PFSK-1 (cell line): ENCODE measurements around the gene GPR42.

Source experiments
- FOXP2 ChIP-seq: optimal IDR thresholded peaks from 2 replicates; pipeline ENCODE3; 2011; ENCODE audit warnings: borderline replicate concordance, control low read depth, inconsistent platforms; ENCODE audit not compliant: insufficient read depth; ENCODE audit errors: extremely low read length, extremely low read depth
- POLR2AphosphoS5 ChIP-seq: IDR thresholded peaks from 2 replicates; pipeline ENCODE4 v1.6.1; 2012; ENCODE audit warnings: low read depth, mild to moderate bottlenecking, control low read depth, low read length, moderate library complexity
- SIN3A ChIP-seq: IDR thresholded peaks from 2 replicates; pipeline ENCODE4 v1.6.1; 2012; ENCODE audit warnings: mild to moderate bottlenecking, low read length, moderate library complexity, borderline replicate concordance; ENCODE audit not compliant: insufficient read depth
- TAF1 ChIP-seq: IDR thresholded peaks from 2 replicates; pipeline ENCODE4 v1.6.1; 2012; ENCODE audit warnings: low read length, control low read depth, borderline replicate concordance; ENCODE audit not compliant: insufficient read depth
- TF ChIP-seq, protein P1 (sequence below), 2 experiments: IDR thresholded peaks; 2 replicates each; pipeline versions ENCODE4 v1.6.1 to v1.8.0; 2011 to 2012; ENCODE audit warnings: low read depth in 2 of 2, low read length in 2 of 2, control low read depth in 1 of 2, inconsistent platforms in 1 of 2, mild to moderate bottlenecking in 1 of 2, moderate library complexity in 1 of 2; ENCODE audit not compliant: insufficient read depth in 1 of 2

The GPR42 gene

DNA sequence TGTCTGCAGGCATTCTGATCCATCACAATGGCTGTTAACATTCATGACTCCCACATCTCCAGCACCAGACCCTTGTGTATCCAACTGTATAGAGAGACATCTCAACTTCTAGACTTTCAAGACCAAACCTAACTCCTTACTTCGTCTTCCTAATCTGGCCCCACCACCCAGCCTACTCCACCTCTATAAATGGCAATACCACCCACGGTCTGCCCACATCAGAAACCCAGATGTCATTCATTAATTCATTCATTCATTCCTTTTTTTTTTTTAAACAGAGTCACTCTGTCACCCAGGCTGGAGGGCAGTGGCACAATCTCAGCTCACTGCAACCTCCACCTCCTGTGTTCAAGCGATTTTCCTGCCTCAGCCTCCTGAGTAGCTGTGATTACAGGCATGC, 10.4 kb downstream of the GPR42 start:
- TF ChIP-seq, protein P1, sequence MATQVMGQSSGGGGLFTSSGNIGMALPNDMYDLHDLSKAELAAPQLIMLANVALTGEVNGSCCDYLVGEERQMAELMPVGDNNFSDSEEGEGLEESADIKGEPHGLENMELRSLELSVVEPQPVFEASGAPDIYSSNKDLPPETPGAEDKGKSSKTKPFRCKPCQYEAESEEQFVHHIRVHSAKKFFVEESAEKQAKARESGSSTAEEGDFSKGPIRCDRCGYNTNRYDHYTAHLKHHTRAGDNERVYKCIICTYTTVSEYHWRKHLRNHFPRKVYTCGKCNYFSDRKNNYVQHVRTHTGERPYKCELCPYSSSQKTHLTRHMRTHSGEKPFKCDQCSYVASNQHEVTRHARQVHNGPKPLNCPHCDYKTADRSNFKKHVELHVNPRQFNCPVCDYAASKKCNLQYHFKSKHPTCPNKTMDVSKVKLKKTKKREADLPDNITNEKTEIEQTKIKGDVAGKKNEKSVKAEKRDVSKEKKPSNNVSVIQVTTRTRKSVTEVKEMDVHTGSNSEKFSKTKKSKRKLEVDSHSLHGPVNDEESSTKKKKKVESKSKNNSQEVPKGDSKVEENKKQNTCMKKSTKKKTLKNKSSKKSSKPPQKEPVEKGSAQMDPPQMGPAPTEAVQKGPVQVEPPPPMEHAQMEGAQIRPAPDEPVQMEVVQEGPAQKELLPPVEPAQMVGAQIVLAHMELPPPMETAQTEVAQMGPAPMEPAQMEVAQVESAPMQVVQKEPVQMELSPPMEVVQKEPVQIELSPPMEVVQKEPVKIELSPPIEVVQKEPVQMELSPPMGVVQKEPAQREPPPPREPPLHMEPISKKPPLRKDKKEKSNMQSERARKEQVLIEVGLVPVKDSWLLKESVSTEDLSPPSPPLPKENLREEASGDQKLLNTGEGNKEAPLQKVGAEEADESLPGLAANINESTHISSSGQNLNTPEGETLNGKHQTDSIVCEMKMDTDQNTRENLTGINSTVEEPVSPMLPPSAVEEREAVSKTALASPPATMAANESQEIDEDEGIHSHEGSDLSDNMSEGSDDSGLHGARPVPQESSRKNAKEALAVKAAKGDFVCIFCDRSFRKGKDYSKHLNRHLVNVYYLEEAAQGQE (IDR thresholded peaks at IDR 0.05; ENCODE audit: insufficient read depth in 1 of 2, low read depth in 2 of 2, low read length in 2 of 2), result no peak
- no peak for TF ChIP-seq SIN3A
- no peak for TF ChIP-seq POLR2AphosphoS5
- no peak for TF ChIP-seq TAF1
- no peak for TF ChIP-seq FOXP2

DNA sequence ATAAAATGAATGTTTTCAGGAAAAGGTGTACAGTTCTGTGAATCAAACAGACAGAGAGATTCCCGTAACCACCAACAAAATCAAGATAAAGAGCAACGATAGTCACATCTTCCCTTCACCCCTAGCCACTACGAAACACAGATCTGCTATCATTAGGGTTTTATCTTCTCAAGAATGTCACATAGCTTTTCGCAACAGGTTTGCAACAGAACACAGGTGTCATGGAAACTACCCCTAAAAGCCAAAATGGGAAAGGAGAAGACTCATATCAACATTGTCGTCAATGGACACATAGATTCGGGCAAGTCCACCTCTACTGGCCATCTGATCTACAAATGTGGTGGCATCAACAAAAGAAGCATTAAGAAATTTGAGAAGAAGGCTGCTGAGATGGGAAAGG, 11.1 kb downstream of the GPR42 start:
- no peak for TF ChIP-seq SIN3A
- TF ChIP-seq POLR2AphosphoS5, result no peak
- TF ChIP-seq, protein P1 (IDR thresholded peaks at IDR 0.05; ENCODE audit: insufficient read depth in 1 of 2, low read depth in 2 of 2, low read length in 2 of 2), result no peak
- TF ChIP-seq TAF1, result no peak
- no peak for TF ChIP-seq FOXP2

DNA sequence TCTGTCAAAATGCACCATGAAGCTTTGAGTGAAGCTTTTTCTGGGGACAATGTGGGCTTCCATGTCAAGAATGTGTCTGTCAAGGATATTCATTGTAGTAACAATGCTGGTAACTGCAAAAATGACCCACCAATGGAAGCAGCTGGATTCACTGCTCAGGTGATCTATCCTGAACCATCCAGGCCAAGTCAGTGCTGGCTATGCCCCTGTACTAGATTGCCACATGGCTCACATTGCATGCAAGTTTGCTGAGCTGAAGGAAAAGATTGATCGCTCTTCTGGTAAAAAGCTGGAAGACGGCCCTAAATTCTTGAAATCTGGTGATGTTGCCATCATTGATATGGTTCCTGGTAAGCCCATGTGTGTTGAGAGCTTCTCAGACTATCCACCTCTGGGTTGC, 12.7 kb downstream of the GPR42 start:
- TF ChIP-seq TAF1, result no peak
- no peak for TF ChIP-seq SIN3A
- no peak for TF ChIP-seq POLR2AphosphoS5
- TF ChIP-seq FOXP2, result no peak
- TF ChIP-seq, protein P1 (IDR thresholded peaks at IDR 0.05; ENCODE audit: insufficient read depth in 1 of 2, low read depth in 2 of 2, low read length in 2 of 2), result no peak

DNA sequence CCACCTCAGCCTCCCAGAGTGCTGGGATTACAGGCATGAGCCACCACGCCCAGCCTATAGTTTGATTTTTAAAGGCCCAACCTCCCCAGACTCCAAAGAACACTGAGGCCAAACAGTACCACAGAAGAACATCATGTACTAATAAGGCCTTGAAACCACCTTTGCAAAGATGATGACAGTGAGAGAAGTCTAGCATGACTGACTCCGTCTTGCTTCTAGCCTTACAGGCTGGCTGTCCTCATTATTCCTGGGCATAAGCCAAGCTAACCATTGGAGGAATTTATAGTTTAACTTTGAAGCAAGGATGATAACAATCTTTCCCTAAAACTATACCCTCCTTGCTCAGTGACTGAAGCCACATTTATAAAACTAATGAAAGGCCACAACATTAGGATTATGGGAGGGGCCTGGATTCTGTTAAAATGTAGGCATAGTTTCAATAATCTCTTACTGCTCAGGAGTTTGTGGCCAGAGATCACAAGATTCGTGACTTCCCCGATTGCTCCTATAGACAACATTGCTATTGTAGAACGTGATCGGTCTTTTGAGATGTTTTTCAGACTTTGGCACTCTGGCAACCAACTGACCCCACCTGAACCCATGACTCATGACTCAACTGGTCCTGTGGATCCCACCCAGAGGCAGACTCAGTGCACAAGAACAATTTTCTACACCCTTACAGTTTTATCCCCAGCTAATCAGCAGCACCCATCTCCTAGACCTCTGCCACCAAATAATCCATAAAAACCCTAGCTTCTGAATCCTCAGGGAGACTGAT, 17.6 kb downstream of the GPR42 start:
- TF ChIP-seq SIN3A (no peak), POLR2AphosphoS5 (no peak), FOXP2 (no peak), TAF1 (no peak)
- TF ChIP-seq, protein P1 (IDR thresholded peaks at IDR 0.05; ENCODE audit: insufficient read depth in 1 of 2, low read depth in 2 of 2, low read length in 2 of 2), result no peak
